ENCODE data around the gene DMBX1. TPM values are rescaled to one million over a fixed set of nuclear protein-coding genes. Genes with fewer than 3 reads are reported as not detected.

Gene DMBX1
- total and polyA plus RNA-seq, 4 donors = not detected

GRCh38 chr1:46493316-46494032, 3.8 kb downstream of the DMBX1 start:
- no peak for DNase-seq (ENCODE audit: low spot score)
- Histone ChIP-seq H3K27me3 (ENCODE audit: control insufficient read depth in 4 of 4, insufficient read depth in 4 of 4, low read length in 3 of 4) (peaks cover 12 to 25% (median 17%) of the 10 kb centered on the region in 4 donors), H3K36me3 (ENCODE audit: control insufficient read depth in 4 of 4, insufficient read depth in 3 of 4, low read depth in 1 of 4, low read length in 3 of 4) (no peaks in the 10 kb centered on the region), H3K4me1 (ENCODE audit: control insufficient read depth in 4 of 4, insufficient read depth in 4 of 4, low read length in 3 of 4) (peaks cover 4 to 22% (median 9%) of the 10 kb centered on the region in 4 donors), H3K9me3 (ENCODE audit: control insufficient read depth in 4 of 4, low read length in 3 of 4) (no peaks in the 10 kb centered on the region), H3K4me3 (ENCODE audit: low read depth in 1 of 3, low read length in 3 of 3) (no peak overlapping the region), H3K9ac (ENCODE audit: low read depth in 1 of 2, low read length in 2 of 2) (no peak overlapping the region), H3K27ac (ENCODE audit: low read depth in 1 of 2, low read length in 2 of 2) (no peak overlapping the region)
- TF ChIP-seq ZBTB33 (IDR thresholded peaks at IDR 0.05) (no peak), SP1 (IDR thresholded peaks at IDR 0.05) (no peak), JUND (IDR thresholded peaks at IDR 0.05) (no peak), RXRA (IDR thresholded peaks at IDR 0.05) (no peak), REST (IDR thresholded peaks at IDR 0.05) (no peak), TAF1 (conservative IDR thresholded peaks at IDR 0.05) (no peak), RAD21 (IDR thresholded peaks at IDR 0.05) (no peak), ATF3 (IDR thresholded peaks at IDR 0.05) (no peak), CTCF (IDR thresholded peaks at IDR 0.05; ENCODE audit: low read depth, low read length, missing input control) (no peak), FOXA2 (IDR thresholded peaks at IDR 0.05) (no peak), EGR1 (IDR thresholded peaks at IDR 0.05; ENCODE audit: low read depth in 2 of 2) (no peak), MAX (IDR thresholded peaks at IDR 0.05) (no peak), NR2F2 (IDR thresholded peaks at IDR 0.05) (no peak), HNF4G (IDR thresholded peaks at IDR 0.05) (no peak), YY1 (IDR thresholded peaks at IDR 0.05) (no peak)
- WGBS = 39% methylated on average over 19 of the region's 19 CpGs

- H3K4me3 ChIP-seq (ENCODE audit: low read depth in 1 of 3, low read length in 3 of 3) = no peak overlapping the region
- peaks cover 1 to 10% (median 2%) of the 10 kb centered on the region in 4 donors for H3K4me1 ChIP-seq (ENCODE audit: control insufficient read depth in 4 of 4, insufficient read depth in 4 of 4, low read length in 3 of 4)
- no peaks in the 10 kb centered on the region for H3K9me3 ChIP-seq (ENCODE audit: control insufficient read depth in 4 of 4, low read length in 3 of 4)
- 94% methylated on average over 1 of the region's 1 CpG for WGBS
- peaks cover 4 to 23% (median 14%) of the 10 kb centered on the region in 4 donors for H3K27me3 ChIP-seq (ENCODE audit: control insufficient read depth in 4 of 4, insufficient read depth in 4 of 4, low read length in 3 of 4)
- DNase-seq (ENCODE audit: low spot score) = no peak
- no peak overlapping the region for H3K9ac ChIP-seq (ENCODE audit: low read depth in 1 of 2, low read length in 2 of 2)
- H3K36me3 ChIP-seq (ENCODE audit: control insufficient read depth in 4 of 4, insufficient read depth in 3 of 4, low read depth in 1 of 4, low read length in 3 of 4) = no peaks in the 10 kb centered on the region
- no peak overlapping the region for H3K27ac ChIP-seq (ENCODE audit: low read depth in 1 of 2, low read length in 2 of 2)
- TF ChIP-seq HNF4A (conservative IDR thresholded peaks at IDR 0.05) = no peak
- no peak for TF ChIP-seq NR2F2 (IDR thresholded peaks at IDR 0.05)
- no peak for TF ChIP-seq FOXA1 (IDR thresholded peaks at IDR 0.05)
- TF ChIP-seq GABPA (IDR thresholded peaks at IDR 0.05 in 1 of 2, conservative IDR thresholded peaks at IDR 0.05 in 1 of 2) = no peak
- TF ChIP-seq CTCF (IDR thresholded peaks at IDR 0.05; ENCODE audit: low read depth, low read length, missing input control) = no peak
- no peak for TF ChIP-seq TAF1 (conservative IDR thresholded peaks at IDR 0.05)
- TF ChIP-seq ATF3 (IDR thresholded peaks at IDR 0.05) = no peak
- TF ChIP-seq YY1 (IDR thresholded peaks at IDR 0.05) = no peak
- no peak for TF ChIP-seq RAD21 (IDR thresholded peaks at IDR 0.05)
- no peak for TF ChIP-seq SP1 (IDR thresholded peaks at IDR 0.05)
- TF ChIP-seq HNF4G (IDR thresholded peaks at IDR 0.05) = no peak
- TF ChIP-seq JUND (IDR thresholded peaks at IDR 0.05) = no peak
- no peak for TF ChIP-seq FOXA2 (IDR thresholded peaks at IDR 0.05)
- no peak for TF ChIP-seq MAX (IDR thresholded peaks at IDR 0.05)
- TF ChIP-seq RXRA (IDR thresholded peaks at IDR 0.05) = no peak
- TF ChIP-seq EGR1 (IDR thresholded peaks at IDR 0.05; ENCODE audit: low read depth in 2 of 2) = no peak
Measured at GRCh38 chr1:46494910-46495309, 5.3 kb downstream of the DMBX1 start.
